K562 treated with DMSO at 1 percent for 4 hours (cell line): Measurements from ENCODE around the gene TECPR1. TPM values are rescaled to one million over a fixed set of nuclear protein-coding genes. Genes with fewer than 3 reads are reported as not detected.

Experiments
- total RNA-seq: library from RNA; unstranded; fragments of 300-600 nt; gene quantifications from 2 replicates; pipeline ENCODE4 v1.2.3, GENCODE V29; 2022; ENCODE audit not compliant: insufficient read depth

TECPR1 gene, protein sequence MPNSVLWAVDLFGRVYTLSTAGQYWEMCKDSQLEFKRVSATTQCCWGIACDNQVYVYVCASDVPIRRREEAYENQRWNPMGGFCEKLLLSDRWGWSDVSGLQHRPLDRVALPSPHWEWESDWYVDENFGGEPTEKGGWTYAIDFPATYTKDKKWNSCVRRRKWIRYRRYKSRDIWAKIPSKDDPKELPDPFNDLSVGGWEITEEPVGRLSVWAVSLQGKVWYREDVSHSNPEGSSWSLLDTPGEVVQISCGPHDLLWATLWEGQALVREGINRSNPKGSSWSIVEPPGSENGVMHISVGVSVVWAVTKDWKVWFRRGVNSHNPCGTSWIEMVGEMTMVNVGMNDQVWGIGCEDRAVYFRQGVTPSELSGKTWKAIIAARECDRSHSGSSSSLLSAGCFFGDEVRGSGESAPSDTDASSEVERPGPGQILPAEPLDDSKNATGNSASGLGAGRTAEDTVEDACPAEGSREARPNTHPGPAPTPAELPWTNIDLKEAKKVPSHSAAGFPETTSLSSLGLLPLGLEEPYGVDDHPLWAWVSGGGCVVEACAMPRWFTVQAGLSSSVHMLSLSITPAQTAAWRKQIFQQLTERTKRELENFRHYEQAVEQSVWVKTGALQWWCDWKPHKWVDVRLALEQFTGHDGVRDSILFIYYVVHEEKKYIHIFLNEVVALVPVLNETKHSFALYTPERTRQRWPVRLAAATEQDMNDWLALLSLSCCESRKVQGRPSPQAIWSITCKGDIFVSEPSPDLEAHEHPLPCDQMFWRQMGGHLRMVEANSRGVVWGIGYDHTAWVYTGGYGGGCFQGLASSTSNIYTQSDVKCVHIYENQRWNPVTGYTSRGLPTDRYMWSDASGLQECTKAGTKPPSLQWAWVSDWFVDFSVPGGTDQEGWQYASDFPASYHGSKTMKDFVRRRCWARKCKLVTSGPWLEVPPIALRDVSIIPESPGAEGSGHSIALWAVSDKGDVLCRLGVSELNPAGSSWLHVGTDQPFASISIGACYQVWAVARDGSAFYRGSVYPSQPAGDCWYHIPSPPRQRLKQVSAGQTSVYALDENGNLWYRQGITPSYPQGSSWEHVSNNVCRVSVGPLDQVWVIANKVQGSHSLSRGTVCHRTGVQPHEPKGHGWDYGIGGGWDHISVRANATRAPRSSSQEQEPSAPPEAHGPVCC
- 10.9 and 17.1 TPM in 2 replicates for total RNA-seq

DNA sequence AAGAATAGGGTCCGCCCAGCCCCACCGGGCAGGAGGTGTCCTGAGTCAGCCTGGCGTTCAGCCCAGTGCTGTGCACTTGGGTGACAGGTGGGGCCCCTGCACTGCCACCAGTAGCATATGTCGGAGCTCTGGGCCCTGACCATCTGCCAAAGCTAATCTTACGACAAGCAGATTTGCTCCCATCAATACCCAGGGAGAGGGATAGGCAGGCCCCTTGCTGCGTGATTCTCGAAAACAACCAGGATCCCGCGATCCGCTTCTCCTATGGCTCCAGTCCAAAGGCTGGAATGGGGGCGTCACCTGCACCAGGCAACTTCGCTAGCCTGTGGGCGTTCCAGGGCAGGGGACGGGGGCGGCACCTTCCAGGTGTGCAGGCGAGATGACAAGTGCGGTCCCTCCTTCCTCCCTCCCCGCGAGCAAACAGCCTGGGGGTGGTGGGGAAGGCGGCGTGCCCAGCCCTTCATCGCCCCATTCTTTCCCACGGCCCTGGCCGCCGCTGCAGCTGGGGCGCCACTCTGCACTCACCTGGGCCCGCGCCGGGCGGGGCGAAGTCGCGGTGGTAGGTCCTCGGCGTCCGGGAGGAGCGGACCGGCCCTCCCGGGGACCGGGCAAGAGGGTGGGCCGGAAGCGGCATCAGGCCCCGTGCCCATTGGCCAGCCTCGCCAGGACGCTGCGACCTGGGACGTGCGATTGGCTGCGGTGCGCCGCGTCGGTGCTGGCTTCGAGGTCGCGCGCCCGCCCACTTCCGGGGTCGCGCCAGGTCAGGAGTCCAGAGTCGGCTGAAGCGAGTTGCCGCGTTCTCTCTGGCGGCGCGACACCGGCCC is at the start of gene TECPR1:
TSS of gene TECPR1 (minus strand) at position 632 of the 824 bp plus-strand sequence. CDS start 6,086 bp downstream, outside the sequence.

DNA sequence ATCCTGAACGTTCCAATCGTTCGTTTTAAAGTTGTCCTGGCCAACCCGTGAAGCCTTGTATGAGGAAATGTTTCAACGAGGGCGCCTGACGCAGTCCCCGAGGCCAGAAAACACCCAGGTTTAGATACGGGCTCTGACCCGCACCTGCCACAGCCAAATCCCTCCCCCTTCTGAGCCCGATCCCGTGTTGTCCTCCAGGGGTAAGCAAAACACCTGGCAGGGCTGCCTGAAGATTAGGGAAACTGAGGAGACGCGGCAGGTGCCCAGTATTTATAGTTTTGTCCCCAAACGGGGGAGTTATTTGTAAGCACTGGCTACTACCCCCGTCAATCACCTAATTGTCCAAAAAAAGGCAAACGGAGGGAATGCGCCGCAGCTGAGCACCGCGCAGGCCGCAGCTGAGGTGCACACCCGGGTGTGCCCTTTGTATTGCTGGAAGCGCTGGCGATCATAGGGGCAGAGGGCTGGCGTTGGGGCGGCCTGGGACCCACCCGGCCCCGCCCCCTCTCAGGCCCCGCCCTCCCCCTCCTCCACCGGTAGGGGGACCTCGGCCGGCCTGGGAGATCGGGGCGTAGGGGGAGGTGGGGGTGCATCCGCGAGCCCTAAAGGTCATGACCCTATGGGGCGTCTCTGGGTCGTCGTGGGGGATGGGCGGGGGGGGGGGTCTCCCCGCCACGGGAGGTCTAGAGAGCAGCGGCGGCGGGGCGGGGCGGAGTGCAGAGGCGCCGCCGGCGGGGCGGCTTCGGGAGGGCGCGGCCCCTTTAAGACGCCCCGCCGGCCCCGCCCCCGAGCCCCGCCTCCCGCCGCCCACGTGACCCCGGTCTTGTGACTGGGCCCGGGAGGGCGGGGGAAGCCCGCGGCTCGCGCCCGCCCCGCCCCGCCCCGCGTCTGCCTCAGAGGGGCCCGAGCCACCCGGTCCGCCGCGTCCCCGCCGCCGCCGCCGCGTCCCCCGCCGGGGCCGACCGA is 29.0 kb upstream of the TECPR1 start, which contains the start of gene BRI3:
TSS of gene BRI3 (plus strand) at position 896 of the 966 bp plus-strand sequence. CDS start 110 bp downstream, outside the sequence.

DNA sequence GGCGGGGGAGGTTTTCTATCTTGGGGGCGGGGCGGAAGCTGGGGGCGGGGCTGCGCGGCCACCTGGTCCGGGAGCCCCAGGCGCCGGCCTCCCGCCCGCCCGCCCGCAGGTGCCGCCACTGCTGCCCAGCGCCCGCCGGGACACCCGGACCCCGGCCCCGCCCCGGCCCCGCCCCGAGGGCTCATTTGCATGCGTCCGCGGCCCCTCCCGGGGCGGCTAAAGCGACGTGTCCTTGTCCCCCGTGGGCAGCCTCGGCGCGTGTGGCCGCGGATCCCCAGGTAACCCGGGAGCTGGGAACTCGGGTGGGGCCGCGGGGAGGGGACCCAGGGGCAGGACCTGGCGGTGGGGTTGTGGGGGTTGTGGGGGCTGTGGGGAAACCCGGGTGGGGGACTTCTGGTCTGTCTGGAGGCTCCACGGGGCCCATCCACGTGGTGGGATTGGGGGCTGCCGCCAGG is 40.8 kb downstream of the TECPR1 start, which contains the start of gene BHLHA15:
TSS of gene BHLHA15 (plus strand) at position 219 of the 455 bp plus-strand sequence. CDS start 871 bp downstream, outside the sequence.

Other genes with a start within 250 kb of the TECPR1 start
- 8.8 and 12.2 TPM in 2 replicates for gene LMTK2, start 145.4 kb downstream of the TECPR1 start, total RNA-seq
- gene BHLHA15, start 40.8 kb downstream of the TECPR1 start, total RNA-seq, result 4.5 TPM in 1 of 2 replicates, not detected in the other
- 149 and 170 TPM in 2 replicates for gene BRI3, start 29.5 kb upstream of the TECPR1 start, total RNA-seq
- gene BAIAP2L1, start 148.9 kb upstream of the TECPR1 start, total RNA-seq, result 11.4 and 13.6 TPM in 2 replicates